NCI-H1105 (cell line): ENCODE measurements around the gene SLC4A1AP.
"Not testable (repeated sequence)": the region's sequence is repeated elsewhere in the genome, so short reads cannot be mapped to it uniquely, and the experiment has no call there.

ENCODE experiments used
- DNase-seq: peaks from one replicate; lab custom pipeline; 2025; lab: John Stamatoyannopoulos, UW

SLC4A1AP gene

GRCh38 chr2:27651056-27651455, 12.6 kb upstream of the SLC4A1AP start:
- DNase-seq: no peak

- DNase-seq: no peak
These were observed 11.3 kb upstream of the SLC4A1AP start for GRCh38 chr2:27652341-27652740.

GRCh38 chr2:27652790-27653189, 10.9 kb upstream of the SLC4A1AP start:
- no peak for DNase-seq

GRCh38 chr2:27653397-27653796, 10.3 kb upstream of the SLC4A1AP start:
- no peak for DNase-seq

GRCh38 chr2:27655155-27655951, 8.3 kb upstream of the SLC4A1AP start:
- no peak for DNase-seq

- DNase-seq: no peak
These were observed 2.3 kb upstream of the SLC4A1AP start for GRCh38 chr2:27661371-27661770.

- no peak for DNase-seq
These were observed 475 bp downstream of the SLC4A1AP start for GRCh38 chr2:27664154-27664574.

GRCh38 chr2:27664622-27665363, 1.1 kb downstream of the SLC4A1AP start:
- no peak for DNase-seq

GRCh38 chr2:27667446-27667845, 3.8 kb downstream of the SLC4A1AP start:
- DNase-seq: no peak

GRCh38 chr2:27671235-27671634, 7.5 kb downstream of the SLC4A1AP start:
- DNase-seq: no peak

- DNase-seq: no peak
These were observed 9.2 kb downstream of the SLC4A1AP start for GRCh38 chr2:27672723-27673486.

- DNase-seq: no peak
These were observed 16.9 kb downstream of the SLC4A1AP start for GRCh38 chr2:27680571-27680970.

- no peak for DNase-seq
These were observed 18.2 kb downstream of the SLC4A1AP start for GRCh38 chr2:27681841-27682240.

GRCh38 chr2:27682334-27682771, 18.7 kb downstream of the SLC4A1AP start:
- DNase-seq: not testable (repeated sequence)

GRCh38 chr2:27683390-27684071, 19.8 kb downstream of the SLC4A1AP start:
- peak; percentile 78 for DNase-seq

- DNase-seq: not testable (repeated sequence)
These were observed 21.3 kb downstream of the SLC4A1AP start for GRCh38 chr2:27685006-27685405.

GRCh38 chr2:27685577-27685976, 21.9 kb downstream of the SLC4A1AP start:
- no peak for DNase-seq

GRCh38 chr2:27687232-27687631, 23.5 kb downstream of the SLC4A1AP start:
- DNase-seq: no peak

- DNase-seq: no peak
These were observed 25.7 kb downstream of the SLC4A1AP start for GRCh38 chr2:27689424-27689823.

GRCh38 chr2:27690052-27690451, 26.4 kb downstream of the SLC4A1AP start:
- DNase-seq: no peak

- no peak for DNase-seq
These were observed 34.0 kb downstream of the SLC4A1AP start for GRCh38 chr2:27697660-27698059.

- no peak for DNase-seq
These were observed 38.0 kb downstream of the SLC4A1AP start for GRCh38 chr2:27701676-27702075.
